Lung (tissue), 12 donors: ENCODE measurements around the gene PHOSPHO1. TPM values are rescaled to one million over a fixed set of nuclear protein-coding genes. Genes with fewer than 3 reads are reported as not detected.

ENCODE experiments used
- ATAC-seq: fragments of 200-7000 bp; cut with Tn5 transposase; one replicate; pipeline ENCODE4 v1.9.1; 2020; ENCODE audit warnings: moderate number of reproducible peaks; ENCODE audit not compliant: insufficient read depth, low FRiP score
- DNase-seq, 3 donors: peaks; one replicate each; pipeline ENCODE4 v3.0.0-alpha.2; 2013 to 2017
- H3K27ac ChIP-seq, 2 donors: one replicate each; pipeline ENCODE4 v1.5.1; 2013; ENCODE audit warnings: mild to moderate bottlenecking in 2 of 2, moderate library complexity in 2 of 2, control low read depth in 1 of 2, inconsistent platforms in 1 of 2, low read depth in 1 of 2, low read length in 1 of 2
- H3K27me3 ChIP-seq, 3 donors: one replicate each; pipeline ENCODE4 v1.5.1; 2013; ENCODE audit warnings: low read length in 2 of 3; ENCODE audit not compliant: control insufficient read depth in 3 of 3, insufficient read depth in 3 of 3
- H3K36me3 ChIP-seq, 4 donors: one replicate each; pipeline ENCODE4 v1.5.1; 2013; ENCODE audit warnings: low read length in 4 of 4, mild to moderate bottlenecking in 1 of 4, moderate library complexity in 1 of 4; ENCODE audit not compliant: control insufficient read depth in 4 of 4, insufficient read depth in 4 of 4
- H3K4me1 ChIP-seq, 5 donors: one replicate each; pipeline ENCODE4 v1.5.1; 2013; ENCODE audit warnings: low read length in 5 of 5, mild to moderate bottlenecking in 2 of 5, moderate library complexity in 1 of 5; ENCODE audit not compliant: control insufficient read depth in 5 of 5, insufficient read depth in 5 of 5
- H3K4me3 ChIP-seq: one replicate; pipeline ENCODE4 v1.5.1; 2013; ENCODE audit warnings: mild to moderate bottlenecking, control low read depth, moderate library complexity
- H3K9ac ChIP-seq, 2 donors: one replicate each; pipeline ENCODE4 v1.5.1; 2013; ENCODE audit warnings: low read length in 2 of 2, control low read depth in 1 of 2; ENCODE audit not compliant: insufficient read depth in 1 of 2
- H3K9me3 ChIP-seq, 4 donors: one replicate each; pipeline ENCODE4 v1.5.1; 2013; ENCODE audit warnings: low read length in 3 of 4, mild to moderate bottlenecking in 1 of 4, moderate library complexity in 1 of 4; ENCODE audit not compliant: control insufficient read depth in 4 of 4, insufficient read depth in 3 of 4
- WGBS, 2 donors: extraction: QIAGEN DNeasy Blood & Tissue Kit; methylation state at CpG; one replicate each; pipeline ENCODE4 v1.1.7; 2013; 5-methylcytosine and 5-hydroxymethylcytosine counted together
- polyA plus RNA-seq, 2 donors: library from polyadenylated mRNA; stranded (reverse); fragments of 200-250 nt; gene quantifications; one replicate each; pipeline ENCODE4 v1.2.1, GENCODE V29; 2013
- total RNA-seq, 2 donors: library from RNA; depleted of rRNA in 1 of 2; stranded (reverse); fragments of >200 nt in 1 of 2; gene quantifications; one replicate each; pipeline ENCODE4 v1.2.1, GENCODE V29; 2014 to 2021
- TF ChIP-seq, protein P1 (sequence below): IDR thresholded peaks from 2 replicates; pipeline ENCODE4 v1.5.1; 2012; ENCODE audit warnings: mild to moderate bottlenecking; ENCODE audit errors: control extremely low read depth, extremely low read depth
- donor health status: control.
- donor health status: control.
- donor health status: Bipolar disorder and iron deficiency.
- donor health status: healthy.
- donor health status: DM: yes; HTN: yes; CAD: no.

The PHOSPHO1 gene
- total and polyA plus RNA-seq, 4 donors: 0.37 to 10.2 (median 1.9) TPM

DNA sequence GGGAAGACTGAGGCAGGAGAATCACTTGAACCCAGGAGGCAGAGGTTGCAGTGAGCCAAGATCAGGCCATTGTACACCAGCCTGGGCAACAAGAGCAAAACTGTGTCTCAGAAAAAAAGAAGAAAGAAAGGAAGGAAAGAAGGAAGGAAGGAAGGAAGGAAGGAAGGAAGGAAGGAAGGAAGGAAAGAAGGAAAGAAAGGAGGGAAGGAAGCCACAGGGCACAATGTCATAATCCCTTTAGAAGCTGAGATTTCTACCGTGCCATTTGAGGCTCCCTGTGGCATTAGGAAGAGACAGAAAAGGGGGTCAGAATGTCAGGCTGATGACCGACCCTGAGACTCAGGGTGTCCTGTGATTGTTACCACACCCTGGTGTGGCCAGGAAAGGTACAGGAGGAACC is 26.8 kb downstream of the PHOSPHO1 start:
- Histone ChIP-seq H3K9me3 (no peaks in the 10 kb centered on the region), H3K9ac (no peak overlapping the region), H3K36me3 (no peaks in the 10 kb centered on the region), H3K27ac (no peak overlapping the region), H3K4me3 (no peak overlapping the region), H3K27me3 (peaks cover 0 to 4% (median 0%) of the 10 kb centered on the region in 3 donors), H3K4me1 (peaks cover 0 to 4% (median 0%) of the 10 kb centered on the region in 5 donors)
- DNase-seq (no peak), ATAC-seq (no peak)
- TF ChIP-seq, protein P1, sequence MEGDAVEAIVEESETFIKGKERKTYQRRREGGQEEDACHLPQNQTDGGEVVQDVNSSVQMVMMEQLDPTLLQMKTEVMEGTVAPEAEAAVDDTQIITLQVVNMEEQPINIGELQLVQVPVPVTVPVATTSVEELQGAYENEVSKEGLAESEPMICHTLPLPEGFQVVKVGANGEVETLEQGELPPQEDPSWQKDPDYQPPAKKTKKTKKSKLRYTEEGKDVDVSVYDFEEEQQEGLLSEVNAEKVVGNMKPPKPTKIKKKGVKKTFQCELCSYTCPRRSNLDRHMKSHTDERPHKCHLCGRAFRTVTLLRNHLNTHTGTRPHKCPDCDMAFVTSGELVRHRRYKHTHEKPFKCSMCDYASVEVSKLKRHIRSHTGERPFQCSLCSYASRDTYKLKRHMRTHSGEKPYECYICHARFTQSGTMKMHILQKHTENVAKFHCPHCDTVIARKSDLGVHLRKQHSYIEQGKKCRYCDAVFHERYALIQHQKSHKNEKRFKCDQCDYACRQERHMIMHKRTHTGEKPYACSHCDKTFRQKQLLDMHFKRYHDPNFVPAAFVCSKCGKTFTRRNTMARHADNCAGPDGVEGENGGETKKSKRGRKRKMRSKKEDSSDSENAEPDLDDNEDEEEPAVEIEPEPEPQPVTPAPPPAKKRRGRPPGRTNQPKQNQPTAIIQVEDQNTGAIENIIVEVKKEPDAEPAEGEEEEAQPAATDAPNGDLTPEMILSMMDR: no peak
- 52 to 70% methylated on average over 2 of the region's 2 CpGs for WGBS, 2 donors

DNA sequence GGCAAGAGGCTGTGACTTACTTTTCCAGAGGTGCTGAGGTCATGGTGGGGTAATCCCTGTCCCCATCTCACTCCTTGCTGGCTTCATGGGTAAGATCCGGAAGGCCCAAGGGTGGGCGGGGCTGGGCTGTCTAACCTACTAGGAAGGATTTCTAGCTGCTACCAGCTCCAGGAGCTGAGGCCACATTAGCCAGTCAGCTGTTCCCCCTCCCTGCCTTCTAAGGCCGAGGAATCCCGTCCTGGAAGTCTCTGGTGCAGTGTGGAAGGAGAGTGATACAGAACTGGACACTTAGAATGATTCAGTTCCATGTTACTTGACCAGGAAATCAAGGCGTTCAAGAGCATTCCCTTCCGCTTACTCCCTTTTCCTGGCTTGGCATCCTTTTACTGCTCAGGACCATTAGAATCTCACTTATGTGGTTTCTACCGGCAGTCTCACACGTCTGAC is 29.1 kb downstream of the PHOSPHO1 start:
- Histone ChIP-seq H3K27ac (peak overlapping the region in 1 of 2 donors; percentile 10), H3K4me1 (no peaks in the 10 kb centered on the region), H3K4me3 (no peak overlapping the region), H3K27me3 (peaks cover 0 to 4% (median 0%) of the 10 kb centered on the region in 3 donors), H3K9ac (no peak overlapping the region), H3K36me3 (no peaks in the 10 kb centered on the region), H3K9me3 (no peaks in the 10 kb centered on the region)
- WGBS, 2 donors: 81 to 89% methylated on average over 8 of the region's 8 CpGs
- TF ChIP-seq, protein P1: no peak
- DNase-seq: no peak
- no peak for ATAC-seq

DNA sequence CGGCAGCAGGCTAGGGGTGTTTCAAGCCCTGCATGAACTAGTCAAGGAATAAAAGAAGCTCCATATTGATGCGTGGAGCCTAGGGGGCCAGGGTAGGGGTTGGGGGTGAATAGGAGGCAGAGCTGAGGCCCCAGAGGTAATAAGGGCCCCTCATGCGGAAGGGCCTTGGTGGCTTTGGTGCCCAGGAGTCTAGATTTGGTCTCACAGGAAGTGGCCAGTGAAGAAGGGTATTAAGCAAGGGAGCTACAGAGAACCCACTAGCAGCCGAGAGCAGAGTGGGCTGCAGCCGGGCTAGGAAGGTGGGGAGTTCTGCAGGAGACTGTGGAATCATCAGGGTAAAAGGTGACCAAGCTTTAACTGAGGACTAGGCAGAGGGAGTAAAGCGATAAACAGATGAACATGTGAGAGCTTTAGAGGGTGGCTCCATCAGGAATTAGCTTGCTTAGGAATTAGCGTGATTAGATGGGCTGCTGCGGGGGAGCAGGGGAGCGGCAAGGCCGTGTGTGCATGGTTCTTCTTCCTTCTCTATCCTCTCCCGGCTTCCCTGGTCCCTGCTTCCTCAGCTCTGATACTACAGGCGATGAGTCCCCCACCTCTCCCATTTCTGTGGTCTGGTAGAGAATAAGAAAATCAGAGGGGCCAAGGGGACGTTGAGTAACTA is 30.0 kb downstream of the PHOSPHO1 start:
- 88 to 89% methylated on average over 13 of the region's 13 CpGs for WGBS, 2 donors
- TF ChIP-seq, protein P1: no peak
- H3K27me3 ChIP-seq: peaks cover 0 to 4% (median 0%) of the 10 kb centered on the region in 3 donors
- no peak for ATAC-seq
- no peaks in the 10 kb centered on the region for H3K4me1 ChIP-seq
- H3K4me3 ChIP-seq: no peak overlapping the region
- no peak for DNase-seq
- H3K9me3 ChIP-seq: no peaks in the 10 kb centered on the region
- H3K36me3 ChIP-seq: no peaks in the 10 kb centered on the region
- H3K9ac ChIP-seq: no peak overlapping the region
- no peak overlapping the region for H3K27ac ChIP-seq
